HG03432 (cell line): Measurements from ENCODE around the gene FKBP4.
"Not testable (repeated sequence)": the region's sequence is repeated elsewhere in the genome, so short reads cannot be mapped to it uniquely, and the experiment has no call there.

Source experiments
- ATAC-seq: cut with Tn5 transposase; IDR thresholded peaks from one replicate; pipeline ENCODE4 v1.9.1; 2021; ENCODE audit warnings: mild to moderate bottlenecking, moderate library complexity; ENCODE audit not compliant: unreplicated experiment

The FKBP4 gene

GRCh38 chr12:2794736-2795289, at the start of gene FKBP4:
Gene FKBP4, plus strand, starts transcription at chr12:2794970. Its CDS starts 170 bp downstream, at chr12:2795140.
- peak; percentile 80 for ATAC-seq

GRCh38 chr12:2745655-2746054, 49.1 kb upstream of the FKBP4 start:
- no peak for ATAC-seq

- no peak for ATAC-seq
Observed at GRCh38 chr12:2749580-2749979, 45.2 kb upstream of the FKBP4 start.

- ATAC-seq: no peak
Observed at GRCh38 chr12:2750185-2750584, 44.6 kb upstream of the FKBP4 start.

- no peak for ATAC-seq
Observed at GRCh38 chr12:2751230-2751629, 43.5 kb upstream of the FKBP4 start.

- ATAC-seq: no peak
Observed at GRCh38 chr12:2751686-2752085, 43.1 kb upstream of the FKBP4 start.

GRCh38 chr12:2752676-2753371, 41.9 kb upstream of the FKBP4 start:
- ATAC-seq: peak; percentile 64

GRCh38 chr12:2753536-2753935, 41.2 kb upstream of the FKBP4 start:
- ATAC-seq: no peak

GRCh38 chr12:2754208-2754607, 40.6 kb upstream of the FKBP4 start:
- no peak for ATAC-seq

GRCh38 chr12:2756756-2757155, 38.0 kb upstream of the FKBP4 start:
- ATAC-seq: no peak

- ATAC-seq: no peak
Observed at GRCh38 chr12:2759733-2760132, 35.0 kb upstream of the FKBP4 start.

GRCh38 chr12:2764398-2764797, 30.4 kb upstream of the FKBP4 start:
- ATAC-seq: no peak

- no peak for ATAC-seq
Observed at GRCh38 chr12:2765052-2765451, 29.7 kb upstream of the FKBP4 start.

GRCh38 chr12:2765608-2766007, 29.2 kb upstream of the FKBP4 start:
- no peak for ATAC-seq

GRCh38 chr12:2768224-2768961, 26.4 kb upstream of the FKBP4 start:
- no peak for ATAC-seq

GRCh38 chr12:2769866-2770533, 24.8 kb upstream of the FKBP4 start:
- ATAC-seq: no peak

- not testable (repeated sequence) for ATAC-seq
Observed at GRCh38 chr12:2770544-2770943, 24.2 kb upstream of the FKBP4 start.

- ATAC-seq: no peak
Observed at GRCh38 chr12:2772370-2772769, 22.4 kb upstream of the FKBP4 start.

- ATAC-seq: no peak
Observed at GRCh38 chr12:2773199-2773875, 21.4 kb upstream of the FKBP4 start.

GRCh38 chr12:2775431-2775830, 19.3 kb upstream of the FKBP4 start:
- ATAC-seq: no peak
